GM21786 (cell line): ENCODE data around the gene BNIP1.

ENCODE experiments used
- ATAC-seq: cut with Tn5 transposase; IDR thresholded peaks from one replicate; pipeline ENCODE4 v1.9.1; 2021; ENCODE audit not compliant: unreplicated experiment

BNIP1 gene

DNA sequence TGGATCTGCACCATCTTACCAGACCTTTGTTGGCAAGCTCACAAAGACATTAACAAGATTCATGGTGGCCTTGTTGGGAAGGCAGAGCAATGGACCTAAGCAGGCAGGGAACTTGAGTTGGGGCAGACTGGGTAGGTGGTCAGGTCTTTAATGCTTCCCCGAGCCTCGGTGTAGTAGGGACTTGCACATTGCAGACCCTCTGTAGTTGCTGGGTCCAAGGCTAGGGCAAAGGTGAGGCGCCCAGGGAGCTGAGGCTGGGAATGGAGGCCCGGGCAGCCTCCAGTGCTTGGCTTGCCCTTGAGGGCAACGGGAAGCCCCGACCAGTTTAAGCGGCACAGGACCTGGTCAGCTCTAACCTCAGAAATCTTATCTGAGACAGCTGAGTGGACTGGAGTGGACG lies 66.5 kb downstream of the BNIP1 start:
- ATAC-seq = no peak

- ATAC-seq = no peak
Measured at GRCh38 chr5:173211284-173211683, 67.0 kb downstream of the BNIP1 start.

GRCh38 chr5:173213236-173213933 lies 69.1 kb downstream of the BNIP1 start:
- no peak for ATAC-seq
